H1 (cell line): ENCODE data around the gene HK1. TPM values are rescaled to one million over a fixed set of nuclear protein-coding genes. Genes with fewer than 3 reads are reported as not detected.

ENCODE experiments used
- BACH1 ChIP-seq: IDR thresholded peaks from 2 replicates; pipeline ENCODE4 v1.6.1; 2012; ENCODE audit warnings: low read length, improper control_type of control experiment
- CEBPB ChIP-seq: IDR thresholded peaks from 2 replicates; pipeline ENCODE4 v1.6.1; 2012; ENCODE audit warnings: low read depth, low read length
- CHD7 ChIP-seq: fragments of 300-600 bp; sonication (generic); IDR thresholded peaks from 2 replicates; pipeline ENCODE4 v1.7.1; 2012; ENCODE audit warnings: low read length, moderate library complexity, mild to moderate bottlenecking, inconsistent platforms; ENCODE audit not compliant: insufficient replicate concordance
- HDAC2 ChIP-seq, 2 experiments: fragments of 300-600 bp in 1 of 2; sonication (generic) in 1 of 2; IDR thresholded peaks; 2 replicates each; pipeline ENCODE4 v1.6.1; 2011 to 2012; ENCODE audit warnings: low read depth in 2 of 2, low read length in 2 of 2, mild to moderate bottlenecking in 2 of 2, moderate library complexity in 2 of 2, borderline replicate concordance in 1 of 2, inconsistent platforms in 1 of 2
- JUND ChIP-seq: IDR thresholded peaks from 2 replicates; pipeline ENCODE4 v1.6.1; 2011; ENCODE audit warnings: mild to moderate bottlenecking, improper control_type of control experiment, low read length
- KDM4A ChIP-seq: IDR thresholded peaks from one replicate; pipeline ENCODE4 v1.7.1; 2012; ENCODE audit warnings: low read depth, mild to moderate bottlenecking, moderate library complexity, low read length, inconsistent platforms; ENCODE audit not compliant: severe bottlenecking
- RXRA ChIP-seq: IDR thresholded peaks from 2 replicates; pipeline ENCODE4 v1.6.1; 2011; ENCODE audit warnings: low read depth, mild to moderate bottlenecking, low read length, moderate library complexity; ENCODE audit not compliant: insufficient read depth
- SIN3A ChIP-seq, 2 experiments: IDR thresholded peaks in 1 of 2; conservative IDR thresholded peaks in 1 of 2; 2 replicates each; pipeline ENCODE4 v1.6.1; 2011 to 2012; ENCODE audit warnings: low read length in 2 of 2, improper control_type of control experiment in 1 of 2, low read depth in 1 of 2, mild to moderate bottlenecking in 1 of 2
- SP4 ChIP-seq: IDR thresholded peaks from 2 replicates; pipeline ENCODE4 v1.6.1; 2012; ENCODE audit warnings: low read length, inconsistent platforms
- polyA plus RNA-seq, 7 experiments: library from polyadenylated mRNA; depleted of rRNA in 3 of 7; stranded (reverse) in 5 of 7; unstranded in 2 of 7; fragments of >200 nt in 5 of 7; fragments of 200-250 nt in 2 of 7; gene quantifications; 1 replicate in 5 of 7; 2 replicates in 1 of 7; 4 replicates in 1 of 7; pipeline versions ENCODE4 v1.2.1 to v1.2.3, GENCODE V29; 2011 to 2013; ENCODE audit warnings: missing spikeins in 2 of 7, mixed read lengths in 2 of 7
- total RNA-seq: library from RNA; stranded (reverse); fragmentation: NEBNext Ultra II Directional; extraction: Animal tissue kit (Norgen Biotek cat#: 25700); gene quantifications from 2 replicates; pipeline ENCODE4 v1.2.1, GENCODE V29; 2021

HK1 gene
- total and polyA plus RNA-seq, 2 of the 8 experiments (the other 6 are each of a cell fraction or from before 2014, with no cell fraction given), result 55.8 to 247 TPM

GRCh38 chr10:69318867-69319727 is 40.8 kb downstream of the HK1 start (continued):
- TF ChIP-seq CHD7, result no peak
- TF ChIP-seq SIN3A (conservative IDR thresholded peaks at IDR 0.05 in 1 of 2, IDR thresholded peaks at IDR 0.05 in 1 of 2; ENCODE audit: low read depth in 1 of 2, low read length in 2 of 2), result peak in 1 of 2 experiments; percentile 21; a peak in 2 of 4 replicates
- TF ChIP-seq CEBPB, result no peak
- TF ChIP-seq SP4, result 0 out of 2 replicates have a peak, but pooled peaks have one; percentile 27
- TF ChIP-seq JUND, result no peak
- TF ChIP-seq RXRA, result no peak
- peak in 1 of 2 experiments; percentile 54; a peak in 1 of 4 replicates for TF ChIP-seq HDAC2 (IDR thresholded peaks at IDR 0.05; ENCODE audit: borderline replicate concordance in 1 of 2, low read depth in 2 of 2, low read length in 2 of 2)
- TF ChIP-seq BACH1, result no peak
- TF ChIP-seq KDM4A, result peak; percentile 42
